Testis (tissue), 3 donors: Measurements from ENCODE around the gene SHFL. TPM values are rescaled to one million over a fixed set of nuclear protein-coding genes. Genes with fewer than 3 reads are reported as not detected.

ENCODE experiments used
- DNase-seq: peaks from one replicate; pipeline ENCODE4 v3.0.0-alpha.2; 2019
- H3K27ac ChIP-seq, 2 donors: fragments of 200-600 bp; sonication (generic); one replicate each; pipeline ENCODE4 v1.5.1; 2019
- H3K27me3 ChIP-seq: fragments of 200-600 bp; sonication (generic); one replicate; pipeline ENCODE4 v1.5.1; 2019
- H3K36me3 ChIP-seq: fragments of 200-600 bp; sonication (generic); one replicate; pipeline ENCODE4 v1.5.1; 2017; ENCODE audit warnings: low read depth; ENCODE audit errors: missing control alignments
- H3K4me1 ChIP-seq: fragments of 200-600 bp; sonication (generic); one replicate; pipeline ENCODE4 v1.5.1; 2019
- H3K4me3 ChIP-seq, 2 donors: fragments of 200-600 bp; sonication (generic); one replicate each; pipeline ENCODE4 v1.5.1; 2017 to 2019
- H3K9me3 ChIP-seq: fragments of 200-600 bp; sonication (generic); one replicate; pipeline ENCODE4 v1.5.1; 2017
- CTCF ChIP-seq, 3 experiments: fragments of 450-650 bp in 2 of 3; fragments of 200-600 bp in 1 of 3; sonication (generic) in 1 of 3; IDR thresholded peaks; one replicate each; pipeline ENCODE4 v1.5.1; 2016 to 2019; ENCODE audit warnings: antibody characterized with exemption in 3 of 3, mild to moderate bottlenecking in 2 of 3, moderate library complexity in 1 of 3
- POLR2A ChIP-seq: fragments of 450-650 bp; IDR thresholded peaks from one replicate; pipeline ENCODE4 v1.6.1; 2017; ENCODE audit warnings: antibody characterized with exemption, mild to moderate bottlenecking, moderate library complexity
- WGBS, 2 donors: methylation state at CpG; one replicate each; pipeline ENCODE4 v1.1.5; 2018; 5-methylcytosine and 5-hydroxymethylcytosine counted together
- intact Hi-C: fragments of 100-400 bp; cut with DNase I; formaldehyde crosslinking; loops from one replicate; pipeline ENCODE4 v1.15.1; 2023; ENCODE audit warnings: low total_unique reads
- polyA plus RNA-seq: library from polyadenylated mRNA; stranded (reverse); fragments of 350-450 nt; fragmentation: Illumina TruSeq; extraction: RNeasy Lipid Tissue Mini Kit (QIAGEN cat#74804); gene quantifications from one replicate; pipeline ENCODE4 v1.2.3, GENCODE V29; 2014; ENCODE audit warnings: low read depth, low replicate concordance; ENCODE audit not compliant: insufficient read depth
- total RNA-seq, 2 donors: library from RNA; depleted of rRNA; stranded (reverse); fragments of >200 nt; gene quantifications; one replicate each; pipeline ENCODE4 v1.2.3, GENCODE V29; 2016

Gene SHFL
- total and polyA plus RNA-seq, 3 donors from 2014 or later: 18.7 to 25.8 (median 20.4) TPM

GRCh38 chr19:10092648-10093294 lies 6.7 kb downstream of the SHFL start:
- intact Hi-C loops: no loop called here
- no peak overlapping the region for H3K4me3 ChIP-seq
- H3K27me3 ChIP-seq: no peaks in the 10 kb centered on the region
- no peak overlapping the region for H3K27ac ChIP-seq
- peaks cover 3% of the 10 kb centered on the region for H3K4me1 ChIP-seq
- no peak for DNase-seq
- no peaks in the 10 kb centered on the region for H3K9me3 ChIP-seq
- 93 to 95% methylated on average over 8 to 9 of the region's 9 CpGs for WGBS, 2 donors
- TF ChIP-seq POLR2A (no peak), CTCF (IDR thresholded peaks at IDR 0.05) (no peak)
- no peaks in the 10 kb centered on the region for H3K36me3 ChIP-seq

GRCh38 chr19:10093295-10094186 lies 7.4 kb downstream of the SHFL start:
- no peak for DNase-seq
- WGBS, 2 donors: 83 to 87% methylated on average over 17 to 22 of the region's 22 CpGs
- peaks cover 3% of the 10 kb centered on the region for H3K4me1 ChIP-seq
- intact Hi-C loops: no loop called here
- no peaks in the 10 kb centered on the region for H3K27me3 ChIP-seq
- TF ChIP-seq POLR2A: no peak
- no peak for TF ChIP-seq CTCF (IDR thresholded peaks at IDR 0.05)
- no peak overlapping the region for H3K4me3 ChIP-seq
- no peaks in the 10 kb centered on the region for H3K9me3 ChIP-seq
- H3K27ac ChIP-seq: no peak overlapping the region
- no peaks in the 10 kb centered on the region for H3K36me3 ChIP-seq

- Histone ChIP-seq H3K4me3 (no peak overlapping the region), H3K36me3 (no peaks in the 10 kb centered on the region), H3K27me3 (no peaks in the 10 kb centered on the region), H3K9me3 (no peaks in the 10 kb centered on the region), H3K27ac (peak overlapping the region in 1 of 2 donors; percentile 73), H3K4me1 (peaks cover 3% of the 10 kb centered on the region)
- TF ChIP-seq CTCF (IDR thresholded peaks at IDR 0.05) (no peak), POLR2A (no peak)
- intact Hi-C loops: no loop called here
- DNase-seq: no peak
- WGBS, 2 donors: 14 to 30% methylated on average over 7 of the region's 7 CpGs
These were observed 9.5 kb downstream of the SHFL start for GRCh38 chr19:10095622-10095947.

- Histone ChIP-seq H3K4me1 (peaks cover 3% of the 10 kb centered on the region), H3K36me3 (no peaks in the 10 kb centered on the region), H3K4me3 (peak overlapping the region; percentile 41 to 64), H3K27ac (peak overlapping the region; percentile 22 to 73), H3K9me3 (no peaks in the 10 kb centered on the region), H3K27me3 (no peaks in the 10 kb centered on the region)
- intact Hi-C loops: no loop called here
- DNase-seq: peak; percentile 90
- 3% methylated on average over 55 of the region's 97 CpGs; no CpG with 5 or more reads in 1 of the 2 donors for WGBS, 2 donors
- TF ChIP-seq POLR2A (no peak), CTCF (IDR thresholded peaks at IDR 0.05) (peak in 2 of 3 experiments; percentile 11 to 13)
These were observed 10.0 kb downstream of the SHFL start for GRCh38 chr19:10095948-10096614.
